IMR-90 (cell line): Measurements from ENCODE around the gene MAGI2.

Experiments
- BHLHE40 ChIP-seq: fragments of 150-350 bp; IDR thresholded peaks from 2 replicates; pipeline ENCODE4 v1.6.1; 2016; ENCODE audit warnings: mild to moderate bottlenecking, low read depth, low read length
- CEBPB ChIP-seq: IDR thresholded peaks from 2 replicates; pipeline ENCODE4 v1.6.1; 2012; ENCODE audit warnings: low read depth, low read length, improper control_type of control experiment
- FOS ChIP-seq: fragments of 150-350 bp; IDR thresholded peaks from 2 replicates; pipeline ENCODE4 v1.6.1; 2016; ENCODE audit warnings: low read depth, low read length
- MAFK ChIP-seq: IDR thresholded peaks from 2 replicates; pipeline ENCODE4 v1.6.1; 2012; ENCODE audit warnings: low read depth, low read length, improper control_type of control experiment
- MXI1 ChIP-seq: IDR thresholded peaks from 2 replicates; pipeline ENCODE4 v1.6.1; 2012; ENCODE audit warnings: low read depth, mild to moderate bottlenecking, low read length, moderate library complexity, borderline replicate concordance
- POLR2A ChIP-seq: IDR thresholded peaks from 2 replicates; pipeline ENCODE4 v1.6.1; 2012; ENCODE audit warnings: mild to moderate bottlenecking, low read depth, low read length
- RAD21 ChIP-seq: IDR thresholded peaks from 2 replicates; pipeline ENCODE4 v1.6.1; 2012; ENCODE audit warnings: low read length, improper control_type of control experiment
- RCOR1 ChIP-seq: IDR thresholded peaks from 2 replicates; pipeline ENCODE4 v1.6.1; 2012; ENCODE audit warnings: mild to moderate bottlenecking, low read length, improper control_type of control experiment; ENCODE audit not compliant: insufficient replicate concordance
- RFX5 ChIP-seq: IDR thresholded peaks from 2 replicates; pipeline ENCODE4 v1.8.0; 2012; ENCODE audit warnings: low read depth, mild to moderate bottlenecking, low read length, moderate library complexity
- SMC3 ChIP-seq: fragments of 150-350 bp; IDR thresholded peaks from 2 replicates; pipeline ENCODE4 v1.6.1; 2016; ENCODE audit warnings: low read depth, mild to moderate bottlenecking, antibody characterized with exemption, low read length, moderate library complexity
- TF ChIP-seq, protein P1 (sequence below): conservative IDR thresholded peaks from 2 replicates; pipeline ENCODE4 v1.5.1; 2012; ENCODE audit warnings: mild to moderate bottlenecking, low read depth, low read length, improper control_type of control experiment

DNA sequence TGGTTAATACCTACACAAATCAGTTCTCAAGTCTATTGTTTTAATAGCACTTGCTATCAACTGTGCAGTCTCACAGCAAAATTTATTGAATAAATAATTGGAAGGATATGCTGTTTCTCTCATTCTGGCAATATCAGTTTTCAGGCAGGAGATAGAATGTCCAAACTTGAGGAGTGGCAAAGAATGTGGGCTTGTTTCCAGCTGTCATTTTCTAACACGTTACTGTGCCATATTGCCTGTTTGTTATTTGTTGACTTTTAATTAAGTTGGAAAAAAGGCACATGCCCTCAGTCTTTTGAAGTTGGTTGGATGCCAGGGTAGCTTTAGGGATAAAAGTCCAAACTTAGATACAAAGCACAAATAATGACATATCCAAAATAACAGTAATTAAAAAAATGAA, 52.2 kb downstream of the MAGI2 start:
- TF ChIP-seq, protein P1, sequence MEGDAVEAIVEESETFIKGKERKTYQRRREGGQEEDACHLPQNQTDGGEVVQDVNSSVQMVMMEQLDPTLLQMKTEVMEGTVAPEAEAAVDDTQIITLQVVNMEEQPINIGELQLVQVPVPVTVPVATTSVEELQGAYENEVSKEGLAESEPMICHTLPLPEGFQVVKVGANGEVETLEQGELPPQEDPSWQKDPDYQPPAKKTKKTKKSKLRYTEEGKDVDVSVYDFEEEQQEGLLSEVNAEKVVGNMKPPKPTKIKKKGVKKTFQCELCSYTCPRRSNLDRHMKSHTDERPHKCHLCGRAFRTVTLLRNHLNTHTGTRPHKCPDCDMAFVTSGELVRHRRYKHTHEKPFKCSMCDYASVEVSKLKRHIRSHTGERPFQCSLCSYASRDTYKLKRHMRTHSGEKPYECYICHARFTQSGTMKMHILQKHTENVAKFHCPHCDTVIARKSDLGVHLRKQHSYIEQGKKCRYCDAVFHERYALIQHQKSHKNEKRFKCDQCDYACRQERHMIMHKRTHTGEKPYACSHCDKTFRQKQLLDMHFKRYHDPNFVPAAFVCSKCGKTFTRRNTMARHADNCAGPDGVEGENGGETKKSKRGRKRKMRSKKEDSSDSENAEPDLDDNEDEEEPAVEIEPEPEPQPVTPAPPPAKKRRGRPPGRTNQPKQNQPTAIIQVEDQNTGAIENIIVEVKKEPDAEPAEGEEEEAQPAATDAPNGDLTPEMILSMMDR, result no peak
- TF ChIP-seq POLR2A (no peak), MXI1 (no peak), CEBPB (no peak), FOS (no peak), MAFK (no peak), RFX5 (no peak), BHLHE40 (no peak), RCOR1 (no peak), SMC3 (no peak), RAD21 (no peak)
